Activated B cell treated with CpG ODN at 0.5 μM for 24 hours (primary cell): Measurements from ENCODE around the gene ANO3. TPM values are rescaled to one million over a fixed set of nuclear protein-coding genes. Genes with fewer than 3 reads are reported as not detected.
"Not testable (repeated sequence)": the region's sequence is repeated elsewhere in the genome, so short reads cannot be mapped to it uniquely, and the experiment has no call there.

Experiments used
- ATAC-seq: fragments of 200-7000 bp; cut with Tn5 transposase; one replicate; pipeline ENCODE4 v1.10.0; 2021; ENCODE audit warnings: low read depth, mild to moderate bottlenecking, moderate library complexity
- CTCF ChIA-PET: fragments of 350-600 bp; sonication (Branson Sonifier 250); formaldehyde crosslinking; loops from one replicate; lab custom pipeline; 2021; ENCODE audit warnings: antibody characterized with exemption; lab: Charles Lee
- POLR2A ChIA-PET: fragments of 350-600 bp; sonication (Branson Sonifier 250); formaldehyde crosslinking; loops from one replicate; lab custom pipeline; 2021; ENCODE audit warnings: antibody characterized with exemption; lab: Charles Lee
- DNase-seq: peaks from one replicate; pipeline ENCODE4 v3.0.0; 2022
- H3K27ac Mint-ChIP-seq: one replicate; pipeline ENCODE4 v1.8.0; 2020; ENCODE audit warnings: mixed read lengths
- H3K27me3 Mint-ChIP-seq: one replicate; pipeline ENCODE4 v1.8.0; 2021; ENCODE audit warnings: mixed read lengths
- H3K36me3 Mint-ChIP-seq: one replicate; pipeline ENCODE4 v1.8.0; 2021; ENCODE audit warnings: low read depth, mixed read lengths
- H3K4me1 Mint-ChIP-seq: one replicate; pipeline ENCODE4 v1.8.0; 2021; ENCODE audit warnings: mixed read lengths
- H3K4me3 Mint-ChIP-seq: one replicate; pipeline ENCODE4 v1.8.0; 2020; ENCODE audit warnings: mild to moderate bottlenecking, mixed read lengths
- H3K9me3 Mint-ChIP-seq: one replicate; pipeline ENCODE4 v1.8.0; 2020; ENCODE audit warnings: mixed read lengths
- intact Hi-C: fragments of 100-400 bp; cut with micrococcal nuclease; formaldehyde crosslinking; loops from one replicate; pipeline ENCODE4 v1.15.1; 2024
- total RNA-seq: library from RNA; stranded (reverse); gene quantifications from 2 replicates; pipeline ENCODE4 v1.2.3, GENCODE V29; 2022
- TF ChIP-seq, protein P1 (sequence below): fragments of 200-600 bp; IDR thresholded peaks from one replicate; pipeline ENCODE4 v1.8.0; 2022; ENCODE audit warnings: antibody characterized with exemption, mild to moderate bottlenecking

ANO3 gene
- total RNA-seq, 1 donor from 2014 or later: not detected

DNA sequence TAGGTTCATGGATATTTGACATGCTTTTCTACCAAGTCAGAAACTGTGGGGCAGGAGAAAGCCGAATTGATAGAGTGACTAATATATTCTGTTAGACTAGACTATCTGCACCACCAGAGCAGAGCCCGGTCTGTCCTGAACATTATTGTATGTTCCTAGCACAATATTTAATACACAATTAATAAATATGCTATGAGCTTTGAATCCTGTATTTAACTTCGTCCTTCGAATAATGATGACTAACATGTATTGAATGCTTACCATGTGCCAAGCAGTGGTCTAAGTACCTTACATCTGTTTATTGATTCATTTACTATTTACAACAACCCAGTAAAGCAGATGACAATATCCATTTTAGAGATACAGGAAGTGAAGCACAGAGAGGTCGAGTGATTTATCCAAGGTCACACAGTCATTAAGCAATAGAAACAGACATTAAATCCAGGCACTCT, 44.8 kb upstream of the ANO3 start:
- Mint-ChIP-seq H3K36me3 (no peaks in the 10 kb centered on the region), H3K4me3 (no peak overlapping the region), H3K27me3 (peaks cover 6% of the 10 kb centered on the region), H3K9me3 (no peaks in the 10 kb centered on the region), H3K4me1 (peaks cover 5% of the 10 kb centered on the region), H3K27ac (no peak overlapping the region)
- POLR2A ChIA-PET: no interaction called here
- TF ChIP-seq, protein P1, sequence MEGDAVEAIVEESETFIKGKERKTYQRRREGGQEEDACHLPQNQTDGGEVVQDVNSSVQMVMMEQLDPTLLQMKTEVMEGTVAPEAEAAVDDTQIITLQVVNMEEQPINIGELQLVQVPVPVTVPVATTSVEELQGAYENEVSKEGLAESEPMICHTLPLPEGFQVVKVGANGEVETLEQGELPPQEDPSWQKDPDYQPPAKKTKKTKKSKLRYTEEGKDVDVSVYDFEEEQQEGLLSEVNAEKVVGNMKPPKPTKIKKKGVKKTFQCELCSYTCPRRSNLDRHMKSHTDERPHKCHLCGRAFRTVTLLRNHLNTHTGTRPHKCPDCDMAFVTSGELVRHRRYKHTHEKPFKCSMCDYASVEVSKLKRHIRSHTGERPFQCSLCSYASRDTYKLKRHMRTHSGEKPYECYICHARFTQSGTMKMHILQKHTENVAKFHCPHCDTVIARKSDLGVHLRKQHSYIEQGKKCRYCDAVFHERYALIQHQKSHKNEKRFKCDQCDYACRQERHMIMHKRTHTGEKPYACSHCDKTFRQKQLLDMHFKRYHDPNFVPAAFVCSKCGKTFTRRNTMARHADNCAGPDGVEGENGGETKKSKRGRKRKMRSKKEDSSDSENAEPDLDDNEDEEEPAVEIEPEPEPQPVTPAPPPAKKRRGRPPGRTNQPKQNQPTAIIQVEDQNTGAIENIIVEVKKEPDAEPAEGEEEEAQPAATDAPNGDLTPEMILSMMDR: no peak
- CTCF ChIA-PET: interaction anchor here (0.6 to 1.5 kb wide), 3 partner anchors 10 to 306 kb away, joined by 3 read pairs; no protein-coding TSS in a partner anchor
- no peak for DNase-seq
- ATAC-seq: no peak
- intact Hi-C loops: loop anchor here (5.0 to 10.0 kb wide), 2 partner anchors 360 to 878 kb away; no protein-coding TSS in a partner anchor

DNA sequence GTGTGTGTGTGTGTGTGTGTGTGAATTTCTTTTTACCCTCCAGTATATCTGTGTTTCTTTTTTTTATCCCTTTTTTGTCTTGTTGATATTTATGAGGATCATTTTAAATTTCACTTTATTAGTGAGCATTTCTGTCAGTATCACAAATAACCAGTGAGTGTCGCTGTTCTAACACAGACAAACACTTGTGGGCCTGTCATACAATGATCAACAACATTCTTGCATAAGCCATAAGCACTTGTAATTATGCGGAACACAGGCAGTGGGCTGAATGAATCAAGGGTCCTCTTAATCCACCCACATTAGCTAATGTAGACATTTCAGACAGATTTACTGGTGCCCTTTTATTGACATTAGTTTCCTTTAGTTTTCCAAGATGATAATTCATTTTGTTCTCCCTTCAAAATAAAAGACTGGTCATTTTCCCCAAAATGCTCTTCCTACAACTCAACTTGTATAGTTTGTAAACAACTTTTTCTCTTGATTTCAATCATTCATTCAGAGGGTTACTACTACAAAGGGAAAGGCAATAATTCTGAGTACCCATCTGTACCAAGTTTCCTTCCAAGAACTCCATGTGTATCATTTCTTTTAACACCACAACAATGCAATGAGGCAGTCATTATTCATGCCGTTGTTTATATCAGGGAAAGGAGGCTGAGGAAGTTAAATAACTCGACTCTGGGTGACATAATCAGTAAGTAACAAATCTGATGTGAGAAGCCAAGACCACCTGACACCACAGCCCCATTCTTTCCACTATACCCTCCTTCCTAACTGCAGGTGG, 34.5 kb upstream of the ANO3 start:
- Mint-ChIP-seq H3K27ac (no peak overlapping the region), H3K4me3 (no peak overlapping the region), H3K36me3 (no peaks in the 10 kb centered on the region), H3K27me3 (peaks cover 2% of the 10 kb centered on the region), H3K9me3 (no peaks in the 10 kb centered on the region), H3K4me1 (no peaks in the 10 kb centered on the region)
- intact Hi-C loops: loop anchor here (1.0 kb wide), 2 partner anchors 353 to 1189 kb away; no protein-coding TSS in a partner anchor
- TF ChIP-seq, protein P1: peak; percentile 28
- ATAC-seq (peak; percentile 28), DNase-seq (no peak)
- POLR2A ChIA-PET: no interaction called here
- CTCF ChIA-PET: interaction anchor here (0.8 to 1.1 kb wide), 3 partner anchors 11 to 353 kb away, joined by 3 to 5 read pairs (median 3); no protein-coding TSS in a partner anchor

DNA sequence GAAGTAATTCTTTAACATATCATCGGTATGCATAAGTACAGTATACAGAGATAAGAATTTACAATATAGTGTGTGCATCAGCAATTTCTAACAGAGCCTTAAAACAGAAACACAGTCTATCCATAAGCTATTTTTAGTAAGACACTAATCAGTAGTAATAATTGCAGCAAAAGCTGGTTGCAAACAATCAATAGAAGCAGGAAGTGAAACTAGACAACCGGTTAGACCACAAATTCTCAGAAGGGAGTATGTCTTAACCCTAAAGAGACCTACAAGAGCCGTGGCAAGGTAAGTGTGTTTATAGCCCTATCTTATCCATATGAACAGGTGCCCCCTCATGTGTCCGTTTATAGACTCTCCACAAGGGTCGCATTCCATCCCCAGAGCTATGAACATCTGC, 15.6 kb upstream of the ANO3 start:
- intact Hi-C loops, DNase-seq, H3K4me3 Mint-ChIP-seq, H3K4me1 Mint-ChIP-seq, H3K27me3 Mint-ChIP-seq, POLR2A ChIA-PET, H3K9me3 Mint-ChIP-seq, ATAC-seq, CTCF ChIA-PET, H3K36me3 Mint-ChIP-seq, H3K27ac Mint-ChIP-seq: not testable (repeated sequence)

DNA sequence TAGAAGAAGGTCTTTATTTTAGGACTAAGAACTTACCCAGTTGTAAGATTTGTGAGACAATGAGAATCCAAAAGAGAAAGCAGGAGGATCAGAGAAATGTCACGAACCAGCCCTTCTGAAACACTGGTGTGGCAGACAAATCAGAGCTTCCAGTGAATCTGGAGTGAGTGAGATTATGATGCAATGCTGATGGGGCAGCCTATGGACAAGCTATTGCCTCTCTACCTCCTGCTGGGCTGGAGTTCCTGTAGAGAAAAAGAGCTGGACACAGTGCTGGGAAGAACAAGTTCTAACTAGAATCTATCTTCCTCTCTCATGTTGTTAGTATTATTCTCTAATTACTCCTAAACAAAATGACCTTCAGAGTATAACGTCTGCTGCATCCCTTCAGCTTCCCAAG, 12.0 kb upstream of the ANO3 start:
- no peak overlapping the region for H3K27ac Mint-ChIP-seq
- DNase-seq (no peak), ATAC-seq (no peak)
- intact Hi-C loops: no loop called here
- ChIA-PET CTCF (no interaction called here), POLR2A (no interaction called here)
- H3K36me3 Mint-ChIP-seq: no peaks in the 10 kb centered on the region
- TF ChIP-seq, protein P1: no peak
- H3K9me3 Mint-ChIP-seq: no peaks in the 10 kb centered on the region
- H3K4me3 Mint-ChIP-seq: no peak overlapping the region
- peaks cover 7% of the 10 kb centered on the region for H3K4me1 Mint-ChIP-seq
- peaks cover 6% of the 10 kb centered on the region for H3K27me3 Mint-ChIP-seq

DNA sequence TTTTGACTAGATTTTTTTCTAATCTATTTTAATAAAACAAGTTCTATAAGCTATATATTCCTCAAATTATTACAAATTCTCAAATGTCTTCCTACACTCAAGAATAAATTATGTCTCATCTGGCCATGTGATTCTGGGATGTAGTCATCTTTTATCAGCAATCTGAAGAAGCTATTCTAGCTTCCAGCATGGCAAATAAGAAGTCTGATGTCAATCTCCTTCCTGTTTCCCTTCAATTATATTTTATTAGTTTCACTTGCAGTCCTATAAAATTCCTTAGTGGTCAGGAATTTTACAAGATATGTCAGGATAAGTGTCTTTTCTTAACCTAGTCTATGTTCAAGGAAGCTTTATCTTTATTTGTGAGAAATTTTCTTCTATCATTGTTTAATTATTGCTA, 10.4 kb upstream of the ANO3 start:
- DNase-seq: no peak
- TF ChIP-seq, protein P1: no peak
- H3K27me3 Mint-ChIP-seq: peaks cover 6% of the 10 kb centered on the region
- no peak for ATAC-seq
- H3K4me1 Mint-ChIP-seq: peaks cover 2% of the 10 kb centered on the region
- ChIA-PET CTCF (no interaction called here), POLR2A (no interaction called here)
- H3K9me3 Mint-ChIP-seq: no peaks in the 10 kb centered on the region
- no peak overlapping the region for H3K4me3 Mint-ChIP-seq
- no peaks in the 10 kb centered on the region for H3K36me3 Mint-ChIP-seq
- H3K27ac Mint-ChIP-seq: no peak overlapping the region
- intact Hi-C loops: no loop called here
